Keratinocyte (primary cell): ENCODE measurements around the gene EEF1G.

Experiments
- EZH2 ChIP-seq: IDR thresholded peaks from one replicate; pipeline ENCODE4 v1.6.1; 2012; ENCODE audit warnings: inconsistent platforms, mild to moderate bottlenecking, low read length, moderate library complexity
- TF ChIP-seq, protein P1 (sequence below), 3 experiments: IDR thresholded peaks in 1 of 3; conservative IDR thresholded peaks in 1 of 3; optimal IDR thresholded peaks in 1 of 3; 2 replicates in 2 of 3; 3 replicates in 1 of 3; pipeline versions ENCODE3 to v1.5.1; 2011; ENCODE audit warnings: low read length in 3 of 3, mild to moderate bottlenecking in 3 of 3, moderate library complexity in 2 of 3, control low read depth in 1 of 3, inconsistent platforms in 1 of 3; ENCODE audit not compliant: insufficient read depth in 2 of 3; ENCODE audit errors: extremely low read depth in 1 of 3

DNA sequence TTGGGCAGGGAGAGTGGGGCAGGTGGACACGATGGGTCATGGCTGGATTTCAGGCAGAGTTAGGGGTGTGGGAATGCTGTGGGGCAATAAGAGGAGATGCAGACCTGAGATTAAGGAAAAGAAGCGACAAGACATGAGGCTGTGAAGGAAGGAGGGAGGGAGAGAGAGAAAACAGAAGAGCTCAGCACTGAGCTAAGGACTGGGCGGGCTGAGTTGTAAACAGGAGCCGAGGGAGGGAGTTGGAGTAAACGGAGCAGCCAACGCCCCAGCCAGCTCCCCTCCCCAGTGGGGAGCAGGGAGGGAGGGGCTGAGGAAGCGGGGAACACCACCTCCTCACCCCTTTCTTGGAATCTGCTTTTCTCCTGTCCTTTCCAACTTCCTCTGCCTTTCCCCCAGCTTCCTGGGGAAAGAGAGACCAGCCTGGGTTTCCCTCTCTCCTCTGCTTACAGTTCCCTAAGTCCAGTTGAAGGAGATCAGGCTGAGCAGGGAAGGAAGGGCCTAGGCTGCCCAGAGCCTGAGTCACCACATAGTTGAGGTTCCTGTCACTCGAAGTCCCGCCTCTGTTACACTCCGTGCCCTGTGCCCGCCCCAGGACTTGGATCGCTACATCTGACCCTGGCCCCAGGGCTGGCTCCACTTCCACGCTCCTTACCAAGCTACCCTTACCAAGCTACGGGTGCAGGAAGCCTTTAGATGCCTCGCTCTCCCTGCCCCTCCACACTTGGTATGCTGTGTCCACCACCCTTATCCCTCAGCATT, 20.4 kb downstream of the EEF1G start:
- TF ChIP-seq, protein P1, sequence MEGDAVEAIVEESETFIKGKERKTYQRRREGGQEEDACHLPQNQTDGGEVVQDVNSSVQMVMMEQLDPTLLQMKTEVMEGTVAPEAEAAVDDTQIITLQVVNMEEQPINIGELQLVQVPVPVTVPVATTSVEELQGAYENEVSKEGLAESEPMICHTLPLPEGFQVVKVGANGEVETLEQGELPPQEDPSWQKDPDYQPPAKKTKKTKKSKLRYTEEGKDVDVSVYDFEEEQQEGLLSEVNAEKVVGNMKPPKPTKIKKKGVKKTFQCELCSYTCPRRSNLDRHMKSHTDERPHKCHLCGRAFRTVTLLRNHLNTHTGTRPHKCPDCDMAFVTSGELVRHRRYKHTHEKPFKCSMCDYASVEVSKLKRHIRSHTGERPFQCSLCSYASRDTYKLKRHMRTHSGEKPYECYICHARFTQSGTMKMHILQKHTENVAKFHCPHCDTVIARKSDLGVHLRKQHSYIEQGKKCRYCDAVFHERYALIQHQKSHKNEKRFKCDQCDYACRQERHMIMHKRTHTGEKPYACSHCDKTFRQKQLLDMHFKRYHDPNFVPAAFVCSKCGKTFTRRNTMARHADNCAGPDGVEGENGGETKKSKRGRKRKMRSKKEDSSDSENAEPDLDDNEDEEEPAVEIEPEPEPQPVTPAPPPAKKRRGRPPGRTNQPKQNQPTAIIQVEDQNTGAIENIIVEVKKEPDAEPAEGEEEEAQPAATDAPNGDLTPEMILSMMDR (optimal IDR thresholded peaks at IDR 0.05 in 1 of 3, IDR thresholded peaks at IDR 0.05 in 1 of 3, conservative IDR thresholded peaks at IDR 0.05 in 1 of 3; ENCODE audit: extremely low read depth in 1 of 3, insufficient read depth in 2 of 3, low read length in 3 of 3) = no peak
- no peak for TF ChIP-seq EZH2
